H54 (cell line): ENCODE results near the gene MC2R.
"Not testable (repeated sequence)": the region's sequence is repeated elsewhere in the genome, so short reads cannot be mapped to it uniquely, and the experiment has no call there.

ENCODE experiments used
- DNase-seq: peaks from one replicate; pipeline ENCODE4 v3.0.0; 2011; ENCODE audit warnings: low spot score, mixed read lengths; ENCODE audit not compliant: insufficient read length
- FAIRE-seq: peaks from 3 replicates; lab custom pipeline; 2011; peaks lifted over from hg19 to GRCh38; lab: Jason Lieb, UNC
- POLR2A ChIP-seq: IDR thresholded peaks from 2 replicates; pipeline ENCODE4 v1.6.1; 2011; ENCODE audit warnings: low read depth, mild to moderate bottlenecking, low read length

The MC2R gene

DNA sequence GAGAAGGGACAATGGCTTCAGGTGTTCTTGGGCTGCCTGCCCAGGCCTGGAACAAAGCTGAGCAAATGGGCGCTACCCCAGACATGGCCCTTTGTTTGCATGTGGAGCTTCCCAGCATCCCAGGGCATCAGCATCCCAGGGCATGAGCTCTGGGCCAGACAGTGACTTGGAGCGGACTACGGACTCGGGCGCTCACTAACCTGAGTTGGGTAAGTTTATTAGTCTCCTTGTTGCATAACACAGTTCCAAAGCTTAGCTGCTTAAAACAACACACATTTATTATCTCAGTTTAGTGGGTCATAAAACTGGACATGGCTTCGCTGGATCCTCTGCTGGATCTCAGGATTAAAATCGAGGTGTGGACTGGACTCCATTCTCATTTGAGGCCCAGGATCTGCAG is 35.8 kb downstream of the MC2R start:
- no peak for DNase-seq
- no peak for FAIRE-seq
- TF ChIP-seq POLR2A = no peak

DNA sequence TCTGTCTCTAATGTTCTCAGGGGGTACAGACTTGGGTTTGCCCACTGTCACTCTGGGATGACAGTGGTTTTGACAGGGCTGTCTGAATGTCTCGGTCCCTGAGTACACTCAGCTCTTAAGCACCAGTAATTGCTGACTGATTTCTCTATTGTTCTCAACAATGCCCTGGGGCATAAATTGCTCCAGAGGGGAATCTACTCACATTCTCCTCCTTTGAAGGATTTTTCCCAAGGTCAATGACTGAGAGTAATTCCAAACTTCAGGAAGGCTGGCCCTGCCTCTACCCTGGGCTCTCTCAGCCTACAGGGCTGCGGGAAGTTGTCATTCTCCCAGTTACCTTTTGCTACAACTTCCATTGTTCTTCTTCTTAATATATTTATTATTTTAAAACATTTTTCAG is 36.5 kb downstream of the MC2R start:
- DNase-seq (no peak), FAIRE-seq (no peak)
- TF ChIP-seq POLR2A = no peak

DNA sequence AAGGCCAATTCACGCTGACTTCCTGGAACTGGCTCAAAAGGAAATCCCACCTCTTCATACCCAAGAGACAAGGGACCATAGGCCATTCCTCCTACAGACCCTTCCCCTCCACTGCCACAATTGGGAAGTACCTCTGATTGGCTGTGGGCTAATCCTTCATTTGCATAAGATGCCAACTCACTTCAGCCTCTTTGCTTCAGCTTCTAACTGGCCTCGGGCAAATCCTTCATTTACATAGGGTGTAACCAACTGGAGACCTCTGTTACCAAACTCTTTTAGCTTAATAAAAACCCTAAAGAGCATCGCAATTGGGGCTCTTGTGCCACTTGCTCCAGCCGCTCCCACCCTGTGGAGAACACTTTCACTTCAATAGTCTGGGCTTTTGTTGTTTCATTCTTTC is 38.2 kb downstream of the MC2R start:
- no peak for TF ChIP-seq POLR2A
- no peak for FAIRE-seq
- no peak for DNase-seq

DNA sequence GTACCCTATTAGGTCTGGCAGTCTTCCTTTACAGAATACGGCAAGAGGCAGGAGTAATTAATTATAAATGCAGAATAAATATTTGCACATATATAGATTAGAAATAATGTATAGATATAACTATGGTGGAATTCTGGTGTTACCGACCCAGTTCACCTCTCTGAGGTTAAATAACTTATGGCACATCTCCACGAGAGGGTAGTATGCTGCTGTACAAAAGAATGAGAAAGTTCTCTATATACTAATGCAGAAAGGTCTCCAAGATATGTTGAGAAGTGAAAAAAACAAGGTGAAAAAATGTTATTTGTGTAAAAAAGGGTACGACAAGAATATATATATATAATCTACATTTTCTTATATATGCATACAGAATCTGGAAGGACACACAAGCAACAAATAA is 40.8 kb downstream of the MC2R start:
- no peak for TF ChIP-seq POLR2A
- FAIRE-seq (no peak), DNase-seq (no peak)

DNA sequence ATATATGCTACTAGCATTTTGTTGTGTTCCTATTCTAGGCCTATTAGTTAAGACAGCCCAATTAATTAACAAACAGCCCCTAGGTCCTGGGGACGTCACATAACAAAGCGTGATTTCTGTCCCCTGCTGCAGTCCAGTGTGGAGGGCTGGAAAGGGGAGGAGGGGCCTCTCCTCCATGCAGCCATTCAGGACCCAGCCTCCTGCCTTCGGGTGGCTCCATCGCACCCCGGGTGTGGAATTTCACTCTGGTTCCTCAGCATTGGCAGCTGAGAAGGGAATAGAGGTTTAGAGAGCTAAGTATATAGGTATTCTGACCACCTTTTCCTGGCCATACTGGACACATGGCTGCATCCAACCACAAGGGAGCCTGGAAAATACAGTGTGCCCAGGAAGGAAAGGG is 42.4 kb downstream of the MC2R start:
- TF ChIP-seq POLR2A = no peak
- no peak for FAIRE-seq
- no peak for DNase-seq

DNA sequence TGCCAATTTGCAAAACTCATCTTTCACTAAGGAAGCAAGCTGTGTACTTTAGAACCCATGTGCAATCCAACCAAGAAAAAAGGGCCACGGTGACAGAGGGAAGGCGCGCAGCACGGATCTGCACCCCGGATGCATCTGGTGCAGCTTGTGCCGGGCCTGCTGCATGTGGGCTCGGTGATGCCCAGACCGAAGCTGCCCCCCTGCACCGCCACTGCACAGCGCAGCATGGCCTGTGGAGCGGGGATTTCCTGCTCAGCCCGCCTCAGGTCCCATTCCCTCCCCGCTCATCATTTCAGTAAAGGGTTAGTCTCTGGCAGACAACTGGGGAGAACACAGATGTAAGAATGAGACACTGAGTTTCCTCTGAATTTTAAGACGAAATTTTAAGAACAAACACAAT is 43.0 kb downstream of the MC2R start:
- DNase-seq = no peak
- no peak for FAIRE-seq
- no peak for TF ChIP-seq POLR2A

DNA sequence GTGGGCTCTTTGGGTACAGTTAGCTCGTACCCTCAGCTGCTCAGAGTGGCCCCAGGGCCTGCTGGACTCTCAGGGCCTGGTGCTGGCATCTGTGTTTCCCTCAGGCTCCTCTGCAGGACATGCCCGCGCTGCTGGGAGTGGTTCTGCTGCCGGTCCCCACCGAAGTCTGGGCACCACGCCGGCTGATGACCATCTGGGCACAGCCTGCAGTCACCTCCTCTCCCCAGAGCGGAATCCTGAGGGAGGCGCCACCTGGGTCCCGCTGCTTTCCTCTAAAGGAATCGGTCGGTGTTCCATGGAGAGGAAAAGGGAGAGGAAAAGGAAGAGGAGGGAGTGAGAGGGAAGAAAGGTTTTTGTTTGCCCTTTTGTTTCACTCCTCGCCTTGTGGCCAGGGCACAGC is 43.6 kb downstream of the MC2R start:
- FAIRE-seq (no peak), DNase-seq (no peak)
- TF ChIP-seq POLR2A = no peak

DNA sequence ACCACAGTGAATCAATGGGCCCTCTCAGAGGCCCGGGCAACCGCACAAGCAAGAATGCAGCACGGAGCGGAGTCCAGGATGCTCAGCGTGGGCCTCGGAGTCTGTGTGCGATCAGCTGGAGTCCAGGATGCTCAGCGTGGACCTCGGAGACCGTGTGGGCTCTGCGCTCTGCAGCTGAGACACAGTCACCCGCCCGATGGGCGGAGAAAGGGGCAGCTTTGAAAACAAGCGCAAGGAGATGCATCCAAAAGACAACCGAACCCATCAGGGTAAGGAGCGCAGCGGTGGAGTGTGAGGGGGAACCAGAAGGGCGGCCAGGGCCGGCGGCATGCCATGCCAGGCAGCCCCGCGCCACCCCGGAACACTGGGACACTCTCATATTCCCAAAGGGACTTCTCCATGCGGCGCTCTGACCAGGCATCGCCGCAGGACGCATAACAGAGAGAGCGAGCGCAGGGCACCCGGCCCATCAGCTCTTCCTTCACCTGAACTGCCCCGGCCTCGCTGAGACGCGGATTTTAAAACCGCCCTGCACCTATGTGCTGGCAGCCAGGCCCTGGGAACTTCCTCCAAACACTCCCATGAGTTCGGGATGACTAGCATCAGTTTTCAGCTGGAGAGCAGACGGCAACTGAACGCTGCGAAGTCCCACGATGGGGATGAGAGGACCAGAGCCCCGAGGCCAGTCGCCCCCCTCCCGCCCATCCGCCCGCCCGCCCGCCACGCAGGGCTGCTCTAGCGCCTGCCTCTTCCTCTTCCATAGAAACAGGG is 46.6 kb downstream of the MC2R start:
- no peak for TF ChIP-seq POLR2A
- DNase-seq (no peak), FAIRE-seq (no peak)

DNA sequence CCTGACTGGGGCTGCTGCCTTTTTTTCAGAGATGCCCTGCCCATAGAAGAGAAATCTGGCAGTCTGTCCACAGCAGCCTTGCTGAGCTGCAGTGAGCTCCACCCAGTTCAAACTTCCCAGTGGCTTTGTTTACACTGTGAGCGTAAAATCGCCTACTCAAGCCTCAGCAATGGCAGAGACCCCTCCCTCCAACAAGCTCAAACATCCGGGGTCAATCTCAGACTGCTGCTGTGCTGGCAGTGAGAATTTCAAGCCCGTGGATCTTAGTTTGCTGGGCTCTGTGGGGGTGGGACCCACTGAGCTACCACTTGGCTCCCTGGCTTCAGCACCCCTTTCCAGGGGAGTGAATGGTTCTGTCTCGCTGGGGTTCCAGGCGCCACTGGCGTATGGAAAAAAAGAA is 52.4 kb downstream of the MC2R start:
- FAIRE-seq, DNase-seq: not testable (repeated sequence)

DNA sequence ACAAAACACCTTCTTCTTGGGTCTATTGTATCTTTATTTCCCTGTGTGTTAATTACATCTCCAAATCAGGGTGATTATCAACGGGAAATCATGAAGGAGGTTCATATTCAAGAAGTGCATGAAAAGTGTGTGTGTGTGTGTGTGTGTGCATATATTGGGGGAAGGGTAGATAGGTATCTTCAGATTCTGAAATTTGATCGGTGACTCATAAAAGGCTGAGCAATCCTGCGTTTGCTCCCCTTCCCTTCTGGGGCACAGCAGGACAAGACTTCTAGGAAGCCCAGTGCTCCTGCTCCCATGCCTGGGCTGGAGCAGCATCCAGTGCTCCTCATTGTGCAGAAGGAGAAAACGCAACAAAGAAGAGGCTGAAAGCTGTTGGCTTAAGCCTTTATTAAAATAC is 65.5 kb downstream of the MC2R start:
- DNase-seq (no peak), FAIRE-seq (no peak)
- TF ChIP-seq POLR2A = no peak

DNA sequence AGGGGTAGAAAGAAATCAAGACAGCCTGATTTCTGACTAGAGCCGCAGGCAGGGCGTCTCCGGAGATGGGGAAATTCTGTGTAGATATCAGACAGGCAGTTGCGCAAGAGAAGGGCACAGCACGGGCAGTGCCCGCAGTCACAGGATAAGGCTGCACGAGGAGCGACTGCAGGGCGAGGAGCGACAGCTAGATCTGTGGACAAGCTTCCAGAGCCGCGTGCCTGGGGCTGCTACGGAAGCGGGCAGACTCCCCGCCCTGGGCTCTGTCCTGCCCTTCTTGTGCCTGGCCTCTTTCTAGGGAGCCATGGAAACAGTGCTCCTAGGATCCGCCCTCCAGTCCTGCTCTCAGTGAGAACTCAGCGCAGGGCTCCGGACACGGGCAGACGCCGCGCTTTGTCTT is 78.8 kb downstream of the MC2R start:
- TF ChIP-seq POLR2A = no peak
- FAIRE-seq = no peak

DNA sequence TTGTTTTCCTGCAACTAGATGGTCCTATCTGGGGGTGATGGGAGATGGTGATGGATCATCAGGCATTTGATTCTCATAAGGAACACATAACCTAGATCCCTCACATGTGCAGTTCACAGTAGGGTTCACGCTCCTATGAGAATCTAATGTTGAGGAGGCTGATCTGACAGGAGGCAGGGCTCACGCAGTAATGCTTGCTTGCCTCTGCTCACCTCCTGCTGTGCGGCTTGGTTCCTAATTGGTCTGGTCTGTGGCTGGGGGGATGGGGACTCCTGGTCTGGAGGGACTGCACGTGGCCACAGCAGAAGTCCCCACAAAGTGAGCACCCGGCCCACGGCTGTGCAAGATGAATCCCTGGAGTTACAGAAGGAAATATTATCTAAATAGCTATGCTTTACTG is 80.1 kb downstream of the MC2R start:
- no peak for FAIRE-seq

More for the DNA sequence above, 78.8 kb downstream of the MC2R start:
- no peak for DNase-seq

DNA sequence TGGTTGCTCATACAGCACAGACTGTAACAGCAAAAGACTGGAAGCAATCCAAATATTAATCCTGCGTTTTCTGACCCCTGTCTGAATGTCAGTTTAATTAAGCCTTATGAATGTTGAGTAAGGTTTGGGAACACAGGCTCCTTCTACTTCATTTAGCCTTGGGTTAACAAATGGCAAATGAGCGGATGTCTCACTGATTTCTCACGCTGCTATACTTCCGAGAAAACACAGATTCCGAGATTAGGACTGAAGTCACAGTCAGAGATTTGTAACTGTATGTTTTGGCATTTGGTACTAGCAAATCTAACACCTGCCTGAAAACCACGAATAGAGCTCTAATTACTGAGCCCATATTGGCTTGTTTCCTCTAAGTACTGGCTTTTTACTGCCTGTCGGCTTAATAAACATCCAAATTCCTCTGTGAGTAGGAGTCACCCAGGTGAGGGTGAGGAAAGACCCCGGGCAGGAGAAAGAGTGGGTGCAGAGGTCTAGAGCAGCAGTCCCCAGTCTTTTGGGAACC is 80.8 kb downstream of the MC2R start:
- no peak for TF ChIP-seq POLR2A
- FAIRE-seq (no peak), DNase-seq (no peak)

More for the DNA sequence above, 80.1 kb downstream of the MC2R start:
- no peak for DNase-seq
- TF ChIP-seq POLR2A = no peak
